Cortex of kidney (tissue), 1 donor: ENCODE data around the gene SLC35D2.
"Not testable (repeated sequence)": the region's sequence is repeated elsewhere in the genome, so short reads cannot be mapped to it uniquely, and the experiment has no call there.

Experiments used
- DNase-seq: peaks from one replicate; lab custom pipeline; 2025; lab: John Stamatoyannopoulos, UW

SLC35D2 gene

DNA sequence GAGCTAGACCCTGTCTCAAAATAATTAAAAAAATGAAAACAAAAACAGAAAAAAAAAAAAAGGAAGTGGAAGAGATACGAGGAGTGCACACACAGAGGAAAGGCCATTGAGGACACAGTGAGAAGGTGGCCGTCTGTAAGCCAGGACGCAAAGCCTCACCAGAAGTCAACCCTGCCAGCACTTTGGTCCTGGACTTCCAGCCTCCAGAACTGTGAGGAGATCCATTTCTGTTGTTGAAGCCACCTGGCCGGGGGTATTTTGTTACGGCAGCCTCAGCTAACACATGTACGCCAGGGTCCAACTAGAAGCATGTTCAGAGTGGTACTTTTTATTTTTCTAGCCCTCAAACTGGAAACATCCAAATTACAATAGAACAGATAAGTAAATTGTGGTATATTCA is 21.8 kb downstream of the SLC35D2 start:
- no peak for DNase-seq

DNA sequence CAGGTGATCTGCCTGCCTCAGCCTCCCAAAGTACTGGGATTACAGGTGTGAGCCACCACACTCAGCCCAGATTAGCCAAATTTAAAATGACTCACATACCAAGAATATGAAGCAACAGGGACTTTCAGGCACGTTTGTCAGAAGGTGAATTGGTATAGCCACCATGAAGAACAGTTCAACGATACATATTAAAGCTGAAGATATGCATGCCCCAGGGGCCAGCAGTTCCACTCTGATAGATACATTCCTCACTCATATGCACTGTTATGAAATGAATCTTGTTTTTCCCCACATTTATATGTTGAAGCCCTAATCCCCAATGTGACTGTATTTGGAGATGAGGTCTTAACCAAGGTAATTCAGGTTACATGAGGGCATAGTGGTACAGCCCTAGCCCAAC is 22.5 kb downstream of the SLC35D2 start:
- no peak for DNase-seq

DNA sequence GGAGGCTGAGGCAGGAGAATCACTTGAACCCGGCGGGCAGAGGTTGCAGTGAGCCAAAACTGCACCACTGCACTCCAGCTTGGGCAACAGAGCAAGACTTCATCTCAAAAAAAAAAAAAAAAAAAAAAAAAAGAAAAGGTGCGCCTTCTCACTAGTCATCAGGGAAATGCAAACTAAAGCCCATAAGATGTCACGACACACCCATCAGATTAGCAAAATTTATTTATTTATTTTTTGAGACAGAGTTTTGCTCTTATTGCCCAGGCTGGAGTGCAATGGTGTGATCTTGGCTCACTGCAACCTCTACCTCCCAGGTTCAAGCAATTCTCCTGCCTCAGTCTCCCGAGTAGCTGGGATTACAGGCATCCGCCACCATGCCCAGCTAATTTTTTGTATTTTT is 23.0 kb downstream of the SLC35D2 start:
- DNase-seq: not testable (repeated sequence)

- no peak for DNase-seq
Measured at GRCh38 chr9:96350866-96351265, 32.6 kb downstream of the SLC35D2 start.

DNA sequence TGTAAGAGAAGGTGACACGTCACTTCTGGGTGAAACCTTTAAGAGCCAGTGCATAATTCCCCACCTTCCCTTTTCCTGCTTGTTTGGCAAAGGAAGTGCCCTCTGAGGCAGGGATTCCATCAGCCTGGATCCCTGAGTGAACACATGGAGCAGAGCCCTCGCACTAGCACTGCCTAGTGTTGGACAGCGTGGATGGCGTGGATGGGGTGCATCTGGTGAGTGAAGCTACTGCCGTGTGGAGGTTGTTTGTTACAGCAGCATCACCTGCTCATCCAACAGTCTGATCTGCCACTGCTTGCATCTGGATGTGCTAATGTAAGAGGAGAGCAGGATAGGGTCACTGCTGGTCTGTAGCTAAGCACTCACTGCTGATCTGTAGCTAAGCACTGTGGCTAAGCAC is 35.2 kb downstream of the SLC35D2 start:
- DNase-seq: no peak

- DNase-seq: no peak
Measured at GRCh38 chr9:96345551-96345950, 38.0 kb downstream of the SLC35D2 start.

DNA sequence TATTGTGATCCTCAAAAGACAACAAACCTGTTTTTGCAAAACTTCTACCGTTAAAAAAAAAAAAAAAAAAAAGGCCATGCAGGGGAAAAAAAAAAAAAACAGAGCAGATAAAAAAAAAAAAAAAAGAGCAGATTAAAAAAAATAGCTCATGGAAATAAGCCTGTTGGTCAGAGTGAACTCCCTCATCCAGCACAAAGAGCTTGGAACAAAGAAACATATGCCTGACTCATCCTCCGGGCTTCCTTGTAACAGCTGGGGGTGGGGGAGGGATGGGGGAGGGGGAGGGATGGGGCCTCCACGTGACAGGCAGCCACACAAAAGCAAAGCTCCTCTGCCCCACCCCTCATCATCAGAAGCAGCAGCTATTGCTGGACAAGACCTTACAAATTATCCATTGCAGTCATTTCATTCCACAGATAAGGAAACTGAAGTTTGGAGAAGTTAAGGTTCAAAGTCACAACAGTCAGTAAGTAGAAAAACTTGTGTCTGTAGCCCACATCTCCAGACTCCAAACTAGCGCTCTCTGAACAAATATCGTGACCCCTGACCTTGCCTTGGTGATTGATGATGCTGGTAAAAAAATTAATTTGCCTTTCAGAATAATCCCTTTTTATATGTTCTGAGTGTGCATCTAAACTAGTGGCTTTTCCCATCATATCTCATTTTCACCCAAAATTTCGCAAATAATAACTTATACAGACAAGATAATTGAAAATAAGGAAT is 38.9 kb downstream of the SLC35D2 start:
- no peak for DNase-seq

GRCh38 chr9:96343515-96344360 is 39.8 kb downstream of the SLC35D2 start:
- no peak for DNase-seq

DNA sequence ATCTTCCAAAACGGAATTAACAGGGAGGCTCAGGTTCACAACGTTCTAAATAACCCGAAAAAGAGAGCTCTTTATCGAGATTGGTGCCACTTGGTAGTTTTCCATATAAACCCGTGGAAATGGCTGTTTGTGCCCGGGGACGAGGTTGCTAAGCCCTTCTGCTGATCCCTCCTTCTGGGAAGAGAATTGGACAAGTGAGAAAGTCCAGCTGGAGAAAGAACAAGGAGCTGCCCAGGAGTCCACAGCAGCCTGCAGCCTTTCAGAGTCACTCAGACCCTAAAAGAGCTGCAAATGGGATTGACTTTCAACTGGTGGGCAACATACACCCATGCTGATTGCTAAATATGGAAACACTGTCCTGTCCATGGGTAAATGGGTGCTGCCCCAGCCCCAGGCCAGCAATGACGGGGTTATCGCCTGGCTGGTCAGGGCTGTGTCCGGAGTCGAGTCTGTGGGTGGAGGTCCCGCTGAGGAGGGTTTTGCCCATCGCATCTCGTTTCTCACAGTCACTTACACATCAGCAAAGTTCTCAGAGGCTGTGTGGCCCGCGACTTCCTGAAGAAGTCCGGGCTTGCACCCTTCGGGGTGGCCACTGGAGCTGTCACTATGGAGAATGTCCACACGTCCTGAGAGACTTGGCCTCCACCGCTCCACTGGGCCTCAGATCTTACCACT is 40.8 kb downstream of the SLC35D2 start:
- DNase-seq: no peak

DNA sequence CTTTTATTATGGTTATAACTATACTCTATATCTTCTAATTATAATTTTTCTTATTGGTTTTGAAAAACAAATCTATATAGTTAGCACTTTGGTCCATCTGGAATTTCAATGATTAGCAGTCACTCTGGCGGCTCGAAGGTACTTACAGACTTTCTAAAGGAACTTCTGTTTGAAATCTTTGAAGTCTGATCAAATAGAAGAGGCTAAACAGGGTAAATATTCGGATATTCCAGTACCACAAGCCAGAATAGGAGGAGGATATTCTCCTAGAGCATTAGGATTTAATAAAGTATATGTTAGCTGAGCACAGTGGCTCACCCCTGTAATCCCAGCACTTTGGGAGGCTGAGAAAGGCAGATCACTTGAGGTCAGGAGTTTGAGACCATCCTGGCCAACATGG is 42.8 kb downstream of the SLC35D2 start:
- no peak for DNase-seq

DNA sequence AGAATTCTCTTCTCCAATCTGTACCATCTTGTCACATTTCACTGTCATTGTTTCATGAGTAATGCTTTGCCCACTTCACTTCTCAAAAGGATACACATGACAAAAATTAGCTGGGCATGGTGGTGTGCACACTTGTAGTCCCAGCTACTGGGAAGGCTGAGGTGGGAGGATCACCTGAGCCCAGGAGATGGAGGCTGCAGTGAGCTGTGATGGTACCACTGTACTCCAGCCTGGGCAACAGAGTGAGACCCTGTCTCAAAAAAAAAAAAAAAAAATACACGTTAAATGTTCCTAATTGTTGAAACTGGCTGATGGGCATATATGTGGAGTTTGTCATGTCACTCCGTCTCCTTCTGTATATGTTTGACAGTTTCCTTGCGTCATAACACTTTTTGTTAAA is 45.2 kb downstream of the SLC35D2 start:
- no peak for DNase-seq

DNA sequence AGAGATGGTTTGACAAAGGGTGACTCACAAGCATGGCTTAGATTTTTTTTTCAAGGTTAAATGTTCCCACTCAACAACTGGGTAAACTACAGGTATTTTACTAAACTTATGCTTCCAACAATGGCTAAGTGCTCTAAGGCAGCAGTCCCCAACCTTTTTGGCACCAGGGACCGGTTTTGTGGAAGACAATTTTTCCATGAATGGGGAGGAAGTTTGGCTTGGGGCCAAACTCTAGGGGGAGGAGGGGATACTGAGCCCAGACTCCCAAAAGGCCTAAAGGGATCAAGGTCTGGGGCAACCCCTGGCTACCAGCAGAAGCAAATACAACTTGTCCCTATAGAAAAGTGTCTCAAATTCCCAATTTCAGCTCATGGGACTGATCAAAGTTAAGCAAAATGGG is 49.6 kb downstream of the SLC35D2 start:
- no peak for DNase-seq

DNA sequence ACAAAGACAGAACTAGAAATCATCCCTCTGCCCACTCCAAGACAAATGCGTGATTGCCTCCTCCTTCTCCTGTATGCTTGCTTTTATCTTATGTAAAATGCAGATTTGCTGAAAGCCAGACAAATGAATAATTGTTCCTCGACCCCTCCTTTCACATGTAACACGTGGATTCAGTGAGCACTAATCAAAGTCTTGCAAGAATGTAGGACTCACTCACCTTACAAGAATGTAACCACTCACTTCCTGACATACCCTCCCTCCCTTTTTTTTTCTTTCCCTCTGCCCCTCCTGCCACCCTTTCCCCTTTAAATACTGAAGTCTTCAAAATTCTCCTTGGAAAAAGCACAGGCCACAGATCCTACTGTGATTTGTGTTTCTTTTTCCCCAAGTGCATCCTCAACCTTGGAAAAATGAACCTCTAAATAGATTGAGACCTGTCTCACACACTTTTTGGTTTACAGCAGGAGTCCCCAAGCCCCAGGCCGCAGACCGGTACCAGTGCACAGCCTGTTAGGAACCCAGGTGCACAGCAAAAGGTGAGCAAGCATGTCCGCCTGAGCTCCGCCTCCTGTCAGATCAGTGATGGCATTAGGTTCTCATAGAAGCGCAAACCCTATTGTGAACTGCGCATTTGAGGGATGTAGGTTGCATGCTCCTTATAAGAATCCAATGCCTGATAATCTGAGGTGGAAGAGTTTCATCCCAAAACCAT is 52.1 kb downstream of the SLC35D2 start:
- DNase-seq: no peak

DNA sequence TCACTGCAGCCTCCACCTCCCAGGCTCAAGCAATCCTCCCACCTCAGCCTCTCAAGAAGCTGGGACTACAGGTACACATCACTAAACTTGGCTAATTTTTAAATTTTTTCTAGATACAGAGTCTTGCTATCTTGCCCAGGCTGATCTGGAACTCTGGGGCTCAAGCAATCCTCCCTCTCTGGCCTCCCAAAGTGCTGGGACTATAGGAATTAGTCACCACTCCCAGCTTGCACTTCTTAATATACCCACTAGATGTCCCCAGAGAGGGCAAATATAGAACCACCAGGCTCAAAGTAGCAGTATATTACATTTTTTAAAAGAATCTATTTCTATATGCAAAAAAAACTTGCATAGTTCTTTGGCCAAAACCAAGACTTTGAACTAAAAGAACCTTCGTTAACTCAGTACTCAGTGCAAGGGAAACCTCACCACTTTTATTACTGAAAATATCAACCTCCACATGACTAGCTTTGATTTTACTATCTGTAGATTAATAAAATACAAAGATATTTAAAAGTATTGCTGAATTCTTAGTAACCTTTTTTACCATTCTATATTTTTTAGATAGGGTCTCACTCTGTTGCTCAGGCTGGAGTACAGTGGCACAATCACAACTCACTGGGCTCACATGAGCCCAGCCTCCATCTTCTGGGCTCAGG is 55.7 kb downstream of the SLC35D2 start:
- DNase-seq: no peak

DNA sequence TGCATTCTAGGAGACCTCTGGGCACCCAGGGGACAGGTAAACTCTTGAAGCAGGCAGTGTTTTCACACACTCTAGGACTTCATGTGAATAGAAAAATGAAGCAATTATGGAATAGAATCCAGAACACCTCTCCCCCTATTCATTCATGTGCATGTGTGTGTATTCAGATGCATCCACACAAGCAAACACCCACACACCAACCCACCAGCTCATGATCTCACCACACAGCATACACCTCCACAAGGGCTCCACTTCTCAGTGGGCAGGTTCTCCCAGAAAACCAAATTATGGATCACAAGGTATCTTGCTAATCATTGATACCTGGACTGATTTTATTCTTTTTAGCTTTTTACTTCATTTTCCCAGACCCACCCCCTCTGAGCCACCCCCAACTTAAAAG is 60.3 kb downstream of the SLC35D2 start:
- DNase-seq: no peak

GRCh38 chr9:96322736-96323135 is 60.8 kb downstream of the SLC35D2 start:
- DNase-seq: not testable (repeated sequence)

DNA sequence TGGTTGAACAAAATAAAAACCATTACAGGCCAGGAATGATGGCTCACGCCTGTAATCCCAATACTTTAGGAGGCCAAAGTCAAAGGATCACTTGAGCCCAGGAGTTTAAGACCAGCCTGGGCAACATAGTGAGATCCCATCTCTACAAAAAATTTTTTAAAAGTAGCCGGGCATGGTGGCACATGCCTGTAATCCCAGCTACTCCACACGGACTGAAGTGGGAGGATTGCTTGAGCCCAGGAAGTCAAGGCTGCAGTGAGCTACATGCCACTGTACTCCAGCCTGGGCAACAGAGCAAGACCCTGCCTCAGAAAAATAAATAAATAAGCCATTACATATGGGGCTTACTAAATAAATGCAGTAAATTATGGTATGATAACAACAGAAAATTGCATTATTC is 61.3 kb downstream of the SLC35D2 start:
- not testable (repeated sequence) for DNase-seq

GRCh38 chr9:96321515-96321914 is 62.0 kb downstream of the SLC35D2 start:
- no peak for DNase-seq

DNA sequence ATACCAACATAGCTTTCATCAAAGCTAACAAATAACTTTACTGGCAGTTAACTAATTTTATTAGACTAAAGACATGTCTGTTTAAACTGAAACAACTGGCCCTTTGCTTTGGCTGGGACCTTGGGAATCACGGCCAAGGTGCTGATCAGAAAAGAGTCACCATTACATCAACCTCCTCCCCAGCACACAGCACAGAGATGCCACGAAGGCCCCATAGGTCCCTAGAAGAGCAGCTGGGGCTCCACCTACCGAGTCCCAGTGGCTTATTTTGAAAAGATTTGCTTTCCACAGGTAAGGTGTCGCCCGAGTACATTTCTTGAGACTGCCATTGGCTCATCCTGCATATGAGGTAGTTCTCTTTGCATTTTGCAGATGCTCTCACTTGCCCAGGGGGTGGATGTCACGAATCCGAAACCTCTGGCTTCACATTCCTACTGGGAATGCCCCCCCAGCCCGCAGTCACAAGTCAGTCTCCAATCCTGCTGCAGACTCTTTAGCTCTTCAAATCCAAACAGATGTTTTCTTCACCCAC is 62.7 kb downstream of the SLC35D2 start:
- no peak for DNase-seq

GRCh38 chr9:96318921-96319565 is 64.5 kb downstream of the SLC35D2 start:
- no peak for DNase-seq
